NT2/D1 (cell line): ENCODE results near the gene OR4C11.

ENCODE experiments used
- DNase-seq: peaks from one replicate; pipeline ENCODE4 v3.0.0-alpha.2; 2011; ENCODE audit warnings: low read depth, low spot score
- H3K27me3 ChIP-seq: 2 replicates; pipeline ENCODE4 v1.6.0; 2011; ENCODE audit warnings: mild to moderate bottlenecking; ENCODE audit not compliant: insufficient read length, insufficient read depth
- H3K36me3 ChIP-seq: 2 replicates; pipeline ENCODE4 v1.6.1; 2011; ENCODE audit warnings: mild to moderate bottlenecking, low read length, mixed read lengths; ENCODE audit not compliant: insufficient read depth, insufficient read length
- H3K4me1 ChIP-seq: 2 replicates; pipeline ENCODE4 v1.5.1; 2011; ENCODE audit not compliant: insufficient read depth, insufficient read length
- H3K4me3 ChIP-seq: 2 replicates; pipeline ENCODE4 v1.5.1; 2011; ENCODE audit warnings: low read depth; ENCODE audit not compliant: insufficient read length
- H3K9ac ChIP-seq: 2 replicates; pipeline ENCODE4 v1.6.0; 2011; ENCODE audit warnings: low read depth; ENCODE audit not compliant: insufficient read length
- H3K9me3 ChIP-seq: 2 replicates; pipeline ENCODE4 v1.5.1; 2011; ENCODE audit warnings: mild to moderate bottlenecking, low read length; ENCODE audit not compliant: insufficient read depth
- SUZ12 ChIP-seq: IDR thresholded peaks from 2 replicates; pipeline ENCODE4 v1.6.1; 2011; ENCODE audit not compliant: insufficient read length, insufficient read depth; ENCODE audit errors: extremely low read depth
- YY1 ChIP-seq: IDR thresholded peaks from 2 replicates; pipeline ENCODE4 v1.6.1; 2011; ENCODE audit not compliant: insufficient read length, insufficient read depth
- ZNF274 ChIP-seq: IDR thresholded peaks from 2 replicates; pipeline ENCODE4 v1.6.1; 2011; ENCODE audit warnings: mild to moderate bottlenecking, low read depth, low read length

OR4C11 gene

GRCh38 chr11:55607545-55607944 is at the start of gene OR4C11:
OR4C11 (minus strand) TSS chr11:55607645; CDS start chr11:55604373, 3,272 bp downstream.
- Histone ChIP-seq H3K9ac (no peak within 1 kb of the TSS), H3K27me3 (no peaks in the 10 kb centered on the region), H3K4me1 (no peaks in the 10 kb centered on the region), H3K9me3 (no peaks in the 10 kb centered on the region), H3K36me3 (no peaks in the 10 kb centered on the region), H3K4me3 (no peak within 1 kb of the TSS)
- DNase-seq = no peak
- TF ChIP-seq SUZ12 (no peak), ZNF274 (no peak), YY1 (no peak)

GRCh38 chr11:55655096-55655495 is 47.7 kb upstream of the OR4C11 start:
- H3K4me3 ChIP-seq = no peak overlapping the region
- H3K4me1 ChIP-seq = no peaks in the 10 kb centered on the region
- H3K36me3 ChIP-seq = no peaks in the 10 kb centered on the region
- no peak overlapping the region for H3K9ac ChIP-seq
- TF ChIP-seq SUZ12 (no peak), YY1 (no peak), ZNF274 (no peak)
- no peaks in the 10 kb centered on the region for H3K9me3 ChIP-seq
- DNase-seq = no peak
- H3K27me3 ChIP-seq = no peaks in the 10 kb centered on the region

GRCh38 chr11:55652560-55652959 is 45.1 kb upstream of the OR4C11 start:
- TF ChIP-seq SUZ12 = no peak
- TF ChIP-seq ZNF274 = no peak
- TF ChIP-seq YY1 = no peak
- no peaks in the 10 kb centered on the region for H3K36me3 ChIP-seq
- no peaks in the 10 kb centered on the region for H3K27me3 ChIP-seq
- no peaks in the 10 kb centered on the region for H3K4me1 ChIP-seq
- H3K9me3 ChIP-seq = no peaks in the 10 kb centered on the region
- H3K9ac ChIP-seq = no peak overlapping the region
- H3K4me3 ChIP-seq = no peak overlapping the region
- DNase-seq = no peak

- no peaks in the 10 kb centered on the region for H3K9me3 ChIP-seq
- H3K9ac ChIP-seq = no peak within 1 kb of the TSS
These were observed 40.6 kb upstream of the OR4C11 start, which contains the start of gene OR4S2 for GRCh38 chr11:55648027-55648426. OR4S2 (plus strand) TSS chr11:55648327; CDS start chr11:55650904, 2,577 bp downstream.

GRCh38 chr11:55634813-55635212 is 27.4 kb upstream of the OR4C11 start, which contains the start of gene OR4P4:
OR4P4 (plus strand) TSS chr11:55635113.
- Histone ChIP-seq H3K36me3 (no peaks in the 10 kb centered on the region), H3K9me3 (no peaks in the 10 kb centered on the region), H3K9ac (no peak within 1 kb of the TSS), H3K4me1 (no peaks in the 10 kb centered on the region), H3K27me3 (no peaks in the 10 kb centered on the region), H3K4me3 (no peak within 1 kb of the TSS)
- no peak for DNase-seq
- TF ChIP-seq SUZ12 = no peak
- no peak for TF ChIP-seq YY1
- TF ChIP-seq ZNF274 = no peak

More at GRCh38 chr11:55648027-55648426, 40.6 kb upstream of the OR4C11 start, which contains the start of gene OR4S2:
- Histone ChIP-seq H3K4me1 (no peaks in the 10 kb centered on the region), H3K36me3 (no peaks in the 10 kb centered on the region), H3K27me3 (no peaks in the 10 kb centered on the region), H3K4me3 (no peak within 1 kb of the TSS)
- TF ChIP-seq SUZ12 = no peak
- TF ChIP-seq ZNF274 = no peak
- no peak for TF ChIP-seq YY1
- no peak for DNase-seq

GRCh38 chr11:55624531-55624930 is 17.1 kb upstream of the OR4C11 start:
- Histone ChIP-seq H3K36me3 (no peaks in the 10 kb centered on the region), H3K4me3 (no peak overlapping the region), H3K27me3 (no peaks in the 10 kb centered on the region), H3K4me1 (no peaks in the 10 kb centered on the region), H3K9ac (no peak overlapping the region), H3K9me3 (no peaks in the 10 kb centered on the region)
- no peak for DNase-seq
- TF ChIP-seq SUZ12 (no peak), ZNF274 (no peak), YY1 (no peak)

GRCh38 chr11:55572548-55572947 is 34.9 kb downstream of the OR4C11 start:
- no peaks in the 10 kb centered on the region for H3K36me3 ChIP-seq
- H3K4me3 ChIP-seq = no peak overlapping the region
- no peak for DNase-seq
- TF ChIP-seq SUZ12 (no peak), ZNF274 (no peak), YY1 (no peak)
- H3K4me1 ChIP-seq = no peaks in the 10 kb centered on the region
- H3K27me3 ChIP-seq = no peaks in the 10 kb centered on the region
- peaks cover 39% of the 10 kb centered on the region for H3K9me3 ChIP-seq
- no peak overlapping the region for H3K9ac ChIP-seq

GRCh38 chr11:55571828-55572227 is 35.6 kb downstream of the OR4C11 start, which contains the start of gene OR4C16:
OR4C16 (plus strand) TSS chr11:55572128; CDS start chr11:55572128, 0 bp downstream.
- no peaks in the 10 kb centered on the region for H3K4me1 ChIP-seq
- H3K9ac ChIP-seq = no peak within 1 kb of the TSS
- no peak within 1 kb of the TSS for H3K4me3 ChIP-seq
- H3K27me3 ChIP-seq = no peaks in the 10 kb centered on the region
- TF ChIP-seq ZNF274 (no peak), SUZ12 (no peak), YY1 (no peak)
- peaks cover 33% of the 10 kb centered on the region for H3K9me3 ChIP-seq
- H3K36me3 ChIP-seq = no peaks in the 10 kb centered on the region
- DNase-seq = no peak
